Progenitor cell of endocrine pancreas (in vitro differentiated cells): ENCODE results near the gene ANKRD13C. TPM values are rescaled to one million over a fixed set of nuclear protein-coding genes. Genes with fewer than 3 reads are reported as not detected.
A peak's percentile ranks its signal among the peaks of the same experiment; 100 is the strongest.
"Not testable (repeated sequence)": the region's sequence is repeated elsewhere in the genome, so short reads cannot be mapped to it uniquely, and the experiment has no call there.

Source experiments
- DNase-seq: peaks from one replicate; pipeline ENCODE4 v3.0.0; 2021; ENCODE audit warnings: low spot score; ENCODE audit not compliant: unreplicated experiment
- H3K27ac Mint-ChIP-seq: 2 replicates; pipeline ENCODE4 v1.8.0; 2021; ENCODE audit warnings: mild to moderate bottlenecking, moderate library complexity, mixed read lengths
- H3K27me3 Mint-ChIP-seq: 2 replicates; pipeline ENCODE4 v1.8.0; 2021; ENCODE audit warnings: mixed read lengths
- H3K36me3 Mint-ChIP-seq: 2 replicates; pipeline ENCODE4 v1.8.0; 2022; ENCODE audit warnings: mixed read lengths; ENCODE audit not compliant: insufficient read depth
- H3K4me1 Mint-ChIP-seq: 2 replicates; pipeline ENCODE4 v1.8.0; 2021; ENCODE audit warnings: low read depth, mixed read lengths
- H3K4me3 Mint-ChIP-seq: 2 replicates; pipeline ENCODE4 v1.8.0; 2021; ENCODE audit warnings: low read depth, mild to moderate bottlenecking, moderate library complexity, mixed read lengths
- H3K9me3 Mint-ChIP-seq: 2 replicates; pipeline ENCODE4 v1.8.0; 2021; ENCODE audit warnings: low read depth, mixed read lengths
- CTCF ChIP-seq: fragments of 200-600 bp; sonication (generic); IDR thresholded peaks from one replicate; pipeline ENCODE4 v1.5.0; 2021; ENCODE audit warnings: antibody characterized with exemption, mild to moderate bottlenecking; ENCODE audit not compliant: unreplicated experiment
- total RNA-seq: library from RNA; stranded (reverse); gene quantifications from 2 replicates; pipeline ENCODE4 v1.2.1, GENCODE V29; 2021

The ANKRD13C gene
- total RNA-seq, 1 donor from 2014 or later = 21.5 TPM

DNA sequence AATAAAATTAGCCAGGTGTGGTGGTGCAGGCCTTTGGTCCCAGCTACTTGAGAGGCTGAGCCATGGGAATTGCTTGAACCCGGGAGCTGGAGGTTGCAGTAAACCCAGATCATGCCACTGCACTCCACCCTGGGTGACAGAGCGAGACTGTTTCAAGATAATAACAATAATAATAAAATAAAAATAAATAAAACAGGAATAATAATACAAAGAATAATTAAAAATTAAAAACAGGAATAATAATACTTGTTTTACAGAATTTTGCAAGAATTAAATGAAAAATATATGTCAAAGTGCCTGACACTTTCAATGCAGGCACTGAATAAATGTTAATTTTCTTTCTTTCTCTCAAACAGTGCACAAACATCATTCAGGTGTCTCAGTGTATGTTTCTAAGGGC is 30.0 kb upstream of the ANKRD13C start:
- H3K27ac Mint-ChIP-seq = no peak overlapping the region

DNA sequence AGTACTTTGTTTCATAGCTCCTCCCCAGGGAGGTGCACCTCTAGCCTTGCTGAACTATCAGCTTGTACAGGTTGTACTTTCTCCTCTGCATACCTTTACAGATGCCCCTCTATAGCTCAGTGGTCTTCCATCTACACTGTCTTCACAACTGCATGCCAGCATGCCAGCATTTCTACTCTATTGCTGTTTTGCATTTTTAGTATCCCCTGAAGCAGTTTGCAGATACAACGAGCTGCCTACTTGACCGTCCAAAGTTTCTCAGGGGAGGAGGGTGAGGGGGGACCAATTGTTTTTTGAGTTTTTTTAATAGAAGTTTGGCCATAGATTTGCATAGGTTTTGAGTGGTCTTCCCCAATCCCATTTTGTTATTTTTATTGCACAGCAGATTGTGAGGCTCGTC is 29.0 kb upstream of the ANKRD13C start:
- Mint-ChIP-seq H3K4me1 (no peaks in the 10 kb centered on the region), H3K36me3 (no peaks in the 10 kb centered on the region), H3K9me3 (no peaks in the 10 kb centered on the region), H3K4me3 (no peak overlapping the region), H3K27me3 (no peaks in the 10 kb centered on the region), H3K27ac (no peak overlapping the region)
- TF ChIP-seq CTCF = no peak
- no peak for DNase-seq

More for the DNA sequence above, 30.0 kb upstream of the ANKRD13C start:
- H3K27me3 Mint-ChIP-seq = no peaks in the 10 kb centered on the region
- no peaks in the 10 kb centered on the region for H3K4me1 Mint-ChIP-seq
- no peak for DNase-seq
- no peak overlapping the region for H3K4me3 Mint-ChIP-seq
- no peaks in the 10 kb centered on the region for H3K9me3 Mint-ChIP-seq
- TF ChIP-seq CTCF = no peak
- no peaks in the 10 kb centered on the region for H3K36me3 Mint-ChIP-seq

DNA sequence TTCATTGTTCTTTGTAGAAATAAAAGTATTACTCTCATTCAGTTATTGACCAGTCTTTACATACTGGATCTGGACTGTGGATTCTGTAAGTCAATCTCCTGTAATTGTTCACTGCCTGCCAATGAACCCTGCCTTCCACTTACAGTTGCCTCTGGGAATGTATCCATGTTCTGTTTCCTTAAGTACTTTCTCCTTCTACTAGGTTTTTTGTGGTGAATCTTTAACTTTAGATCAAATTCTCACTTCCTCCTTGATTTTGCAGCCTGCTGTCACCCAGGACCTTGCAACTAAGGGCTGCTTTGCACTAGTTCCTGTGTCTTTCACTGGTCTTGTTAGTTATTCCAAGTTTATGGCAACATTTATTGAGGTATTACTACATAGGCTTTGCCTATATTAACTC is 28.2 kb upstream of the ANKRD13C start:
- Mint-ChIP-seq H3K27ac (no peak overlapping the region), H3K27me3 (no peaks in the 10 kb centered on the region), H3K4me3 (no peak overlapping the region), H3K4me1 (no peaks in the 10 kb centered on the region), H3K36me3 (no peaks in the 10 kb centered on the region), H3K9me3 (no peaks in the 10 kb centered on the region)
- TF ChIP-seq CTCF = no peak
- no peak for DNase-seq

GRCh38 chr1:70376196-70376595 is 21.7 kb upstream of the ANKRD13C start:
- no peak overlapping the region for H3K27ac Mint-ChIP-seq
- no peaks in the 10 kb centered on the region for H3K27me3 Mint-ChIP-seq
- TF ChIP-seq CTCF = no peak
- H3K9me3 Mint-ChIP-seq = no peaks in the 10 kb centered on the region
- peaks cover 4% of the 10 kb centered on the region for H3K4me1 Mint-ChIP-seq
- no peak for DNase-seq
- H3K4me3 Mint-ChIP-seq = no peak overlapping the region
- no peaks in the 10 kb centered on the region for H3K36me3 Mint-ChIP-seq

- DNase-seq, H3K36me3 Mint-ChIP-seq, H3K27me3 Mint-ChIP-seq, H3K4me3 Mint-ChIP-seq, H3K4me1 Mint-ChIP-seq, H3K9me3 Mint-ChIP-seq: not testable (repeated sequence)
- peak overlapping the region; percentile 34 for H3K27ac Mint-ChIP-seq
These were observed 19.1 kb upstream of the ANKRD13C start for GRCh38 chr1:70373580-70373979.

GRCh38 chr1:70372426-70372825 is 17.9 kb upstream of the ANKRD13C start:
- Mint-ChIP-seq H3K27ac (no peak overlapping the region), H3K36me3 (peaks cover 6% of the 10 kb centered on the region), H3K9me3 (no peaks in the 10 kb centered on the region), H3K27me3 (no peaks in the 10 kb centered on the region), H3K4me1 (peaks cover 4% of the 10 kb centered on the region), H3K4me3 (no peak overlapping the region)
- no peak for DNase-seq
- no peak for TF ChIP-seq CTCF

- H3K4me1 Mint-ChIP-seq, DNase-seq, H3K36me3 Mint-ChIP-seq, H3K27me3 Mint-ChIP-seq, H3K4me3 Mint-ChIP-seq, H3K27ac Mint-ChIP-seq, H3K9me3 Mint-ChIP-seq: not testable (repeated sequence)
These were observed 17.1 kb upstream of the ANKRD13C start for GRCh38 chr1:70371586-70371985.

DNA sequence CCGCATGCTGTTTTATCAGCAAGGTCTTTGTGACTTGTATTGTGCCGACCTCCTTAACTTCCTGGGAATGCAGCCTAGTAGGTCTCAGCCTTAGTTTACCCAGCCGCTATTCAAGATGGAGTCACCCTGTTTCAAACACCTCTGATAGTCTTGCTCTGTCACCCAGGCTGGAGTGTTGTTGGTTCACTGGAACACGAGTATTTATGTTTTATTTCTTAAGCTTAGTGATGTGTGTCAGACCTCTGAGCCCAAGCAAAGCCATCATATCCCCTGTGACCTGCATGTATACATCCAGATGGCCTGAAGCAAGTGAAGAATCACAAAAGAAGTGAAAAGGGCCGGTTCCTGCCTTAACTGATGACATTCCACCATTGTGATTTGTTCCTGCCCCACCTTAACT is 12.9 kb upstream of the ANKRD13C start:
- not testable (repeated sequence) for H3K27ac Mint-ChIP-seq, DNase-seq, H3K36me3 Mint-ChIP-seq, H3K9me3 Mint-ChIP-seq, H3K4me1 Mint-ChIP-seq, H3K27me3 Mint-ChIP-seq, H3K4me3 Mint-ChIP-seq

DNA sequence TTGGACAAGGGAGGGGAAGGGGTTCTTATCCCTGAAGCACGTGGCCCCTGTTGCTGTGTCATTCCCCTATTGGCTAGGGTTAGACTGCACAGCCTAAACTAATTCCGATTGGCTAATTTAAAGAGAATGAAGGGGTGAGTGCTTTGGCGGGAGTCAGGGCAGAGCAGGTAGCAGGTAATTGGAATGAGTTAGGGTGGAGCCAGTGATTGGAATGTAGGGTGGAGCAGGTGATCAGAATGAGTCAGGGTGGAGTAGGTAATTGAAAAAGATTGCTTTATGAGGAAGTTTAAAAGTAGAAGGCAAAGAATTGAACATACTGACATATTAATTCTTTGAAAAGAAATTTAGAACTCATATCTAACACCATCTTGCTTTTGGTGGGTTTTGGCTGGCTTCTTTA is 12.5 kb upstream of the ANKRD13C start:
- H3K36me3 Mint-ChIP-seq, H3K27ac Mint-ChIP-seq, H3K9me3 Mint-ChIP-seq, DNase-seq, H3K27me3 Mint-ChIP-seq, H3K4me1 Mint-ChIP-seq, H3K4me3 Mint-ChIP-seq: not testable (repeated sequence)
